Brain microvascular endothelial cell (primary cell): ENCODE results near the gene ACAD10.

Source experiments
- DNase-seq: peaks from one replicate; pipeline ENCODE4 v3.0.0-alpha.2; 2020
- H3K27ac ChIP-seq: fragments of 250-450 bp; sonication (Bioruptor Pico); 2 replicates; pipeline ENCODE4 v1.5.1; 2020; ENCODE audit warnings: mild to moderate bottlenecking, moderate library complexity
- H3K27me3 ChIP-seq: fragments of 250-450 bp; sonication (Bioruptor Pico); replicated peaks from 2 replicates; pipeline ENCODE4 v1.5.1; 2020; ENCODE audit warnings: mild to moderate bottlenecking
- H3K36me3 ChIP-seq: fragments of 250-450 bp; sonication (Bioruptor Pico); replicated peaks from 2 replicates; pipeline ENCODE4 v1.5.1; 2020; ENCODE audit warnings: mild to moderate bottlenecking
- H3K4me3 ChIP-seq: 2 replicates; pipeline ENCODE4 v1.5.1; 2011; ENCODE audit warnings: low read depth, mild to moderate bottlenecking, control low read depth, low read length, moderate library complexity
- in situ Hi-C: cut with HindIII; loops from 2 replicates; pipeline ENCODE4 v1.10.0; 2017; ENCODE audit warnings: low sequenced_read_pairs, low pct_ligation_motif_present
- TF ChIP-seq, protein P1 (sequence below): IDR thresholded peaks from 2 replicates; pipeline ENCODE4 v1.5.1; 2011; ENCODE audit warnings: low read depth, mild to moderate bottlenecking, moderate library complexity, low read length, control low read depth, inconsistent platforms; ENCODE audit errors: missing control alignments

Gene ACAD10

DNA sequence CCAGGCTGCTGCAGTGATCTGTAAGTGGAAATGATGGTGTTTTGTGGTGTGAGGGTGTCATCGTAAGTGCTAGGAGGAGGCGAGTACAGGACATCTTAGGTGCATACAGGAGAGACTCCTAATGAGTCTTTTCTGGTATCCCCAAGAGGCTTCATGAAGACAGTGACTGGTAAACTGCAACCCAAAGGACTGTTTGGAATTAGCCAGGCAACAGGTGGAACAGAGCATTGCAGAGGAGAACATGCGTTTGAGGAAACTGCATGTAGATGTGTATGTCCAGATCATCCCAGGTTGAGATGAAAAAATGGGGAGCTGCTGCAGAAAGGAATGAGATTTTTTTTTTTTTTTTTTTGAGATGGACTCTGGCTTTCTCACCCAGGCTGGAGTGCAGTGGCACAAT, 5.4 kb downstream of the ACAD10 start:
- Histone ChIP-seq H3K27ac (no peak overlapping the region), H3K27me3 (no peaks in the 10 kb centered on the region), H3K4me3 (no peak overlapping the region), H3K36me3 (peaks cover 15% of the 10 kb centered on the region)
- no peak for DNase-seq
- TF ChIP-seq, protein P1, sequence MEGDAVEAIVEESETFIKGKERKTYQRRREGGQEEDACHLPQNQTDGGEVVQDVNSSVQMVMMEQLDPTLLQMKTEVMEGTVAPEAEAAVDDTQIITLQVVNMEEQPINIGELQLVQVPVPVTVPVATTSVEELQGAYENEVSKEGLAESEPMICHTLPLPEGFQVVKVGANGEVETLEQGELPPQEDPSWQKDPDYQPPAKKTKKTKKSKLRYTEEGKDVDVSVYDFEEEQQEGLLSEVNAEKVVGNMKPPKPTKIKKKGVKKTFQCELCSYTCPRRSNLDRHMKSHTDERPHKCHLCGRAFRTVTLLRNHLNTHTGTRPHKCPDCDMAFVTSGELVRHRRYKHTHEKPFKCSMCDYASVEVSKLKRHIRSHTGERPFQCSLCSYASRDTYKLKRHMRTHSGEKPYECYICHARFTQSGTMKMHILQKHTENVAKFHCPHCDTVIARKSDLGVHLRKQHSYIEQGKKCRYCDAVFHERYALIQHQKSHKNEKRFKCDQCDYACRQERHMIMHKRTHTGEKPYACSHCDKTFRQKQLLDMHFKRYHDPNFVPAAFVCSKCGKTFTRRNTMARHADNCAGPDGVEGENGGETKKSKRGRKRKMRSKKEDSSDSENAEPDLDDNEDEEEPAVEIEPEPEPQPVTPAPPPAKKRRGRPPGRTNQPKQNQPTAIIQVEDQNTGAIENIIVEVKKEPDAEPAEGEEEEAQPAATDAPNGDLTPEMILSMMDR = no peak
- in situ Hi-C loops = no loop called here

DNA sequence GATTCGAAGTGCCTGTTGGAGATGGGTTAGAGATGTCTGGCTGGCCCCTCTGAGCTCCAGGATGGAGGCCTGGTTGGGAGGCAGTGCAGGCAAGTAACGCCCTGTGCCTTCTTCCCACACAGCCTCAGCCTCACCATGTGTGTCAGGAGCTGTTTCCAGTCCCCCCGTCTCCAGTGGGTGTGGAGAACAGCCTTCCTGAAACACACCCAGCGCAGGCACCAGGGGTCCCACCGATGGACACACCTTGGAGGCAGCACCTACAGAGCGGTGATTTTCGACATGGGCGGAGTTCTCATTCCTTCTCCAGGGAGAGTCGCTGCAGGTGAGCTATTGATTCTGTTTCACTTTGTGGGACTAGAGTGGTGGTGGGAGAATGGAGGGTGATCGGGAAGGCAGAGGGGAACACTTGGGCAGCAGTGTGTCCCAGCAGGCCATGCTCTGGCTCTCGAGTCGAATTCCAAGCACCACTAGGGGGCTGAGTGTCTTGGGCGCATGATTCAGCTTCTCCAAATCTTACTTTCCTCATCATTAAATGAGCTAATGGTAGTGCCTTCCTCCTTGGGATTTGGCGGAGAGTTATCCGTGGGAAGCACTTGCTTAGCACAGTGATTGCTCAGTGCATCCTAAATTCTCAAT, 6.8 kb downstream of the ACAD10 start:
- Histone ChIP-seq H3K27ac (no peak overlapping the region), H3K36me3 (peaks cover 15% of the 10 kb centered on the region), H3K27me3 (no peaks in the 10 kb centered on the region), H3K4me3 (no peak overlapping the region)
- in situ Hi-C loops = no loop called here
- TF ChIP-seq, protein P1 = peak; percentile 57
- DNase-seq = peak; percentile 43

DNA sequence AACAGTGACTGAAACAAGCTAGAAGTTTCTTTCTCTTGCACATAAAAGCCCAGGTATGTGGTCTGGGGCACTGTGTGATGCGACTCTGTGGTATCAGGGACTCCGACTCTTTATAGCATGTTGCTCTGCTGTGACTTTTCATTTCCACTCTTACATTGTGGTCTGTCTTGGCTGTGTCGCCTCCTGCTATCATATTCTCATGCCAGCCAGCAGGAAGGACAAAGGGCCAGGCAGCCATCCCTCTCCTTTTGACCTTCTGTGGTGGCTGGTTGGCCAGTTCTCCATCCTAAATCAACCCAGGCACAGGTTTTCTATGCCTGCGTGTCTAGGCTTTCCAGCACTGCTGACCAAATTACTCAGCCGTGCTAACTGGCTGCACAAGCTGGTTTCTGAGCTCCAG, 8.0 kb downstream of the ACAD10 start:
- no peak overlapping the region for H3K27ac ChIP-seq
- no peak for DNase-seq
- H3K27me3 ChIP-seq = no peaks in the 10 kb centered on the region
- H3K4me3 ChIP-seq = no peak overlapping the region
- peaks cover 16% of the 10 kb centered on the region for H3K36me3 ChIP-seq
- in situ Hi-C loops = no loop called here
- TF ChIP-seq, protein P1 = no peak

DNA sequence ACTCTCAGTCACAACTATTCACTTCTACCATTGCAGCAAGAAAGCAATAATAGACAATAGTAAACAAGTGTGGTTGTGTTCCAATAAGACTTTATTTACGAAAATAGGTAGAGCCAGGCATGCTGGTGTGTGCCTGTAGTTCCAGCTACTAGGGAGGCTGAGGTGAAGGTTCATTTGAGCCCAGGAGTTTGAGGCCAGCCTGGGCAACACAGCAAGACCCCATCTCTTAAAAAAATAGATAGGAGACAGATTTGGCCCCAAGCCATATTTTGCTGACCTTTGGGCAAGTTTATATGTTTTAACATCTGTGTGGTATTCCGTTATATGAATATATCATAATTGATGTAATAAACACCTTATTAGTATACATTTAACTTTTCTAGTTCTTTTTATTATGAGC, 14.1 kb downstream of the ACAD10 start:
- no peak for DNase-seq
- in situ Hi-C loops = no loop called here
- Histone ChIP-seq H3K27me3 (no peaks in the 10 kb centered on the region), H3K4me3 (no peak overlapping the region), H3K36me3 (peaks cover 7% of the 10 kb centered on the region), H3K27ac (no peak overlapping the region)
- TF ChIP-seq, protein P1 = no peak

DNA sequence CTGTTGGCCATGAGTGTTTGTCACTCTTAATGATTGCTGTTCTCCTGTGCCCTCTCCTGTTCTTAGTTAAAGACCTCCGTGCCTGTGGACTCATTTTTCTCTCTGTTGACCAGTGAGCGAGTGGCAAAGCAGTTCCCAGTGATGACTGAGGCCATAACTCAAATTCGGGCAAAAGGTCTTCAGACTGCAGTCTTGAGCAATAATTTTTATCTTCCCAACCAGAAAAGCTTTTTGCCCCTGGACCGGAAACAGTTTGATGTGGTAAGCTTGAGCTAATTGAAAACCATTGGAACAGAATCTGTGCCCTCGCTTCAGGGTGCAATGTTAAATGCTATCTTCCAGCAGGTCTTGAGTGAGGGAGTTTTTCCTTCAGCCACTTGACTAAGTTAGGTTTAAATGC, 19.8 kb downstream of the ACAD10 start:
- no peak for DNase-seq
- peaks cover 6% of the 10 kb centered on the region for H3K36me3 ChIP-seq

More for the DNA sequence above, 19.8 kb downstream of the ACAD10 start:
- Histone ChIP-seq H3K27ac (no peak overlapping the region), H3K4me3 (no peak overlapping the region), H3K27me3 (no peaks in the 10 kb centered on the region)
- TF ChIP-seq, protein P1 = no peak
- in situ Hi-C loops = no loop called here
